ENCODE measurements around the gene GNAI2. TPM values are rescaled to one million over a fixed set of nuclear protein-coding genes. Genes with fewer than 3 reads are reported as not detected.
A peak's percentile ranks its signal among the peaks of the same experiment; 100 is the strongest.
"Not testable (repeated sequence)": the region's sequence is repeated elsewhere in the genome, so short reads cannot be mapped to it uniquely, and the experiment has no call there.

The GNAI2 gene
- total RNA-seq, 4 donors from 2014 or later: 123 to 325 (median 173) TPM

- no peaks in the 10 kb centered on the region for H3K27me3 ChIP-seq
- peaks cover 6 to 65% of the 10 kb centered on the region in 2 donors for H3K4me1 ChIP-seq
- intact Hi-C loops (cut with DNase I; ENCODE audit: low total_unique reads): no loop called here
- no peak for DNase-seq
- TF ChIP-seq POLR2A (IDR thresholded peaks at IDR 0.05) (no peak), CTCF (IDR thresholded peaks at IDR 0.05) (no peak)
- H3K36me3 ChIP-seq: no peaks in the 10 kb centered on the region
- no peak overlapping the region for H3K4me3 ChIP-seq
- H3K27ac ChIP-seq: peak overlapping the region; percentile 67 to 99
- H3K9me3 ChIP-seq: no peaks in the 10 kb centered on the region
These were observed 7.5 kb downstream of the GNAI2 start for GRCh38 chr3:50243543-50243895.

DNA sequence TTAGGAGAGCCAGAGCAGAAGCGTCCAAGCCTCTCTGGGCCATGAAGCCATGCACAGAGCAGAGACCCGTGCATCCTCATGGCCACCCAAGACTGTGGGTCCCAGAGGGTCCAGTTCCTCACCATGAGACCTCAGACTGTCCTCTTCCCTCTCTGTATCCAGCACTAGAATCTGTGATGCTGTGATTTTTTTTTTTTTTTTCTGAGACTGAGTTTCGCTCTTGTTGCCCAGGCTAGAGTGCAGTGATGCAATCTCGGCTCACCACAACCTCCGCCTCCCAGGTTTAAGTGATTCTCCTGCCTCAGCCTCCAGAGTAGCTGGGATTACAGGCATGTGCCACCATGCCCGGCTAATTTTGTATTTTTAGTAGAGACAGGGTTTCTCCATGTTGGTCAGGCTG lies 8.8 kb downstream of the GNAI2 start:
- DNase-seq; H3K27me3 ChIP-seq; H3K4me3 ChIP-seq; intact Hi-C loops (cut with DNase I; ENCODE audit: low total_unique reads); H3K9me3 ChIP-seq; H3K36me3 ChIP-seq: not testable (repeated sequence)
- Histone ChIP-seq H3K27ac (peak overlapping the region; percentile 81 to 99), H3K4me1 (peaks cover under 1 to 62% of the 10 kb centered on the region in 2 donors)

DNA sequence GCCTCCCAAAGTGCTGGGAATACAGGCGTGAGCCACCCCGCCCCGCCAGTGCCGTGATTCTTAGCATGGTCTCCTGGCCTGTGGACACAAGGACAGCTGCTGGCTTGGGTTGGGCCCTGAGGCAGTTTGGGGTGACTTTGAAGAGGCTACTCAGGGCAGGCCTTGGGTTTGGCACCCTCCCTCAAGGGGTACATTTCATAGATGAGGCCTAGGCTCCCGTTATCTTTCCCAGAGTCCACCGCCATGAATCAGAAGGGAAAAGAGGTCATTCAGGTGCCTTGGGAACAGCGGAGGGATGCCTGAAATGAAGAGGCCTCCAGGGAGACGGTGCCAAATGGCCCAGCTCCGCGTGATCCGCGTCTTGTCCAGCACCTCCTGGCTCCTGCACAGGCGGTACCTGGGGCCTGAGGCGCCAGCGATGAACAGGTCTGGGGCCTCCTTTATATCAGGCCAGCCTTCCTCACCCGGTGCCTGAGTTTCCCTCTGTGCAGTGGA lies 9.3 kb downstream of the GNAI2 start:
- Histone ChIP-seq H3K9me3 (no peaks in the 10 kb centered on the region), H3K27me3 (no peaks in the 10 kb centered on the region), H3K27ac (peak overlapping the region; percentile 81 to 99), H3K4me3 (peak overlapping the region in 1 of 2 donors; percentile 31), H3K4me1 (peaks cover 0 to 61% of the 10 kb centered on the region in 2 donors), H3K36me3 (no peaks in the 10 kb centered on the region)
- intact Hi-C loops (cut with DNase I; ENCODE audit: low total_unique reads): no loop called here
- no peak for DNase-seq
- TF ChIP-seq POLR2A (IDR thresholded peaks at IDR 0.05) (no peak), CTCF (IDR thresholded peaks at IDR 0.05) (no peak)

DNA sequence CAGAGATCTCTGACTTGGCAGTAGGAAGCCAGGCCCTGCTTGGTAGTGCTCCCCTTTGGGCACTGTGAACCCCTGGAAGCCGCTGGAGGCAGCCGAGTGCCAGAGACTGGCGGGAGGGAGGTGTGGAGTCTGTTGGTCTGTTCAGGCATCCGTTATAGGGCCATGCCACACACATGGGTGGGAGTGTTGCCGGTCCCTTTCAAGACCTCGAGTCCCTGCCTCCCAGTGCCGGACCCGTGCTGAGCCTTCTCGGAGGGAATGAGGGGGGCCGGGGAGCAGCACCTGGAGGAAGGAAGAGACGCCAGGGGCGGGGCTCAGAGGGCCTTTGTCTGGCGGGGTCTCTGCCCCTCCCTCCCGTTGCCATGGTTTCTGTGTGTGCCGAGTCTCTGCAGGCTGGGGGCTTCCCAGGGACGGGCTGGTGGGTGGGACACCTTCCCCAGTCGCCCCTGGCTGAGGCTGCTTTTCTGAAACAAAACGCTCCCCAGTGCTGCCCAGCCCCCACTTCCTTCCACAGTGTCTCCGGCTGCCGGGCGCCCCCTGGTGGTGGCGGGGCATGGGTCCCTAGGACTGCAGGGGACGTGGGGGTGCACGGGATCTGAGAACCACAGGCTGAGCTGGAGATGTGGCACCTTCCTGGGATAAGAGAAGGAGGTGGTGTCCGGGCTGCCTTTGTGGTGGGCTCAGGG lies 10.0 kb downstream of the GNAI2 start:
- H3K27ac ChIP-seq: peak overlapping the region; percentile 81 to 99
- peaks cover 0 to 65% of the 10 kb centered on the region in 2 donors for H3K4me1 ChIP-seq
- H3K4me3 ChIP-seq: peak overlapping the region; percentile 31 to 37
- no peaks in the 10 kb centered on the region for H3K9me3 ChIP-seq
- DNase-seq: peak; percentile 90 to 92
- no peaks in the 10 kb centered on the region for H3K27me3 ChIP-seq
- peak; percentile 97 to 98 (median 98) for TF ChIP-seq CTCF (IDR thresholded peaks at IDR 0.05)
- no peak for TF ChIP-seq POLR2A (IDR thresholded peaks at IDR 0.05)
- no peaks in the 10 kb centered on the region for H3K36me3 ChIP-seq
- intact Hi-C loops (cut with DNase I; ENCODE audit: low total_unique reads): no loop called here

DNA sequence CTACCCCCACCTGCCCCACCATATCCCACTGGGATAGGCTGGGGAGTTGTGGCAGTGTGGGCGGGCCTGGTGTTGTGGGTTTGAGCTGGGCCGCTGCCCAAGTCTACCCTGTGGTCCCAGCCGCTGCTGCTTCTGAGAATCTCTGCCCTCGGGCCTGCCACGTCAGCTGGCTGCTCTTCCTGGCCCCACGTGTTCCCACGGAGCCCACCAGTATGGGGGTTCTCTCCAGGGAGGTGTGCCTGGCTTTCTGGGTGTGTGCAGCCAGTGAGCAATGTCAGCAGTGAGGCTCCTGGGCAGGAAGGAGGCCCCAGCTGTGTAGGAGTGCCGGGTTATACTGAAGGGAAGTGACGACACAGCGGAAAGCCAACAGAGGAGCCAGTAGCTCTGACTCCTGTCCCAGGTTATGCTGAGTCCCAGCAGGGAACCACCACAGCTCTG lies 10.5 kb downstream of the GNAI2 start:
- peaks cover 0 to 59% of the 10 kb centered on the region in 2 donors for H3K4me1 ChIP-seq
- TF ChIP-seq POLR2A (IDR thresholded peaks at IDR 0.05) (no peak), CTCF (IDR thresholded peaks at IDR 0.05) (no peak)
- no peaks in the 10 kb centered on the region for H3K36me3 ChIP-seq
- no peaks in the 10 kb centered on the region for H3K9me3 ChIP-seq
- no peaks in the 10 kb centered on the region for H3K27me3 ChIP-seq
- H3K4me3 ChIP-seq: peak overlapping the region in 1 of 2 donors; percentile 31
- DNase-seq: peak; percentile 59 to 72
- intact Hi-C loops (cut with DNase I; ENCODE audit: low total_unique reads): no loop called here
- peak overlapping the region; percentile 81 to 99 for H3K27ac ChIP-seq
